Spleen (tissue), 11 donors: ENCODE results near the gene KIR2DL3. TPM values are rescaled to one million over a fixed set of nuclear protein-coding genes. Genes with fewer than 3 reads are reported as not detected.
"Not testable (repeated sequence)": the region's sequence is repeated elsewhere in the genome, so short reads cannot be mapped to it uniquely, and the experiment has no call there.

ENCODE experiments used
- DNase-seq: peaks from one replicate; pipeline ENCODE4 v3.0.0-alpha.2; 2020
- H3K27ac ChIP-seq, 8 donors: fragments of 200-600 bp; sonication (generic) in 7 of 8; 1 replicate in 4 of 8; 2 replicates in 4 of 8; pipeline versions ENCODE4 v1.5.0 to v1.8.0; 2016 to 2021; ENCODE audit warnings: inconsistent platforms in 4 of 8, mild to moderate bottlenecking in 4 of 8, moderate library complexity in 1 of 8
- H3K27me3 ChIP-seq, 7 donors: fragments of 200-600 bp; sonication (generic) in 6 of 7; replicated peaks in 1 of 7; 1 replicate in 4 of 7; 2 replicates in 3 of 7; pipeline versions ENCODE4 v1.5.0 to v1.8.0; 2016 to 2021; ENCODE audit warnings: inconsistent platforms in 3 of 7, mild to moderate bottlenecking in 1 of 7
- H3K36me3 ChIP-seq, 6 donors: fragments of 200-600 bp; sonication (generic) in 5 of 6; 1 replicate in 4 of 6; 2 replicates in 2 of 6; pipeline versions ENCODE4 v1.5.0 to v1.8.0; 2016 to 2021; ENCODE audit warnings: inconsistent platforms in 2 of 6
- H3K4me1 ChIP-seq, 6 donors: fragments of 200-600 bp; sonication (generic) in 5 of 6; 1 replicate in 3 of 6; 2 replicates in 3 of 6; pipeline versions ENCODE4 v1.5.0 to v1.8.0; 2016 to 2021; ENCODE audit warnings: inconsistent platforms in 3 of 6
- H3K4me3 ChIP-seq, 8 donors: fragments of 200-600 bp; sonication (generic) in 7 of 8; 1 replicate in 4 of 8; 2 replicates in 4 of 8; pipeline versions ENCODE4 v1.5.0 to v1.8.0; 2016 to 2021; ENCODE audit warnings: inconsistent platforms in 4 of 8, mild to moderate bottlenecking in 4 of 8, moderate library complexity in 2 of 8
- H3K9me3 ChIP-seq, 8 donors: fragments of 200-600 bp; sonication (generic) in 7 of 8; 1 replicate in 4 of 8; 2 replicates in 4 of 8; pipeline versions ENCODE4 v1.5.0 to v1.8.0; 2016 to 2021; ENCODE audit warnings: inconsistent platforms in 4 of 8
- POLR2A ChIP-seq, 3 donors: fragments of 450-650 bp; IDR thresholded peaks; one replicate each; pipeline ENCODE4 v1.5.1; 2017; ENCODE audit warnings: antibody characterized with exemption in 3 of 3, mild to moderate bottlenecking in 1 of 3
- POLR2AphosphoS5 ChIP-seq, 3 donors: sonication (generic); formaldehyde crosslinking; IDR thresholded peaks; one replicate each; pipeline ENCODE4 v1.5.1; 2017; ENCODE audit warnings: antibody characterized with exemption in 3 of 3
- WGBS, 5 donors: extraction: QIAGEN DNeasy Blood & Tissue Kit in 3 of 5; methylation state at CpG; one replicate each; pipeline versions ENCODE4 v1.1.5 to v1.1.7; 2013 to 2018; 5-methylcytosine and 5-hydroxymethylcytosine counted together
- intact Hi-C: fragments of 100-400 bp; cut with DNase I; formaldehyde crosslinking; loops from one replicate; pipeline ENCODE4 v1.15.0; 2023; ENCODE audit warnings: low total_unique reads
- polyA plus RNA-seq, 3 donors: library from polyadenylated mRNA; stranded (reverse); fragments of 200-250 nt; gene quantifications; one replicate each; pipeline ENCODE4 v1.2.1, GENCODE V29; 2013
- total RNA-seq, 7 donors: library from RNA; depleted of rRNA in 3 of 7; stranded (reverse); fragments of >200 nt in 3 of 7; fragmentation: NEBNext Ultra II Directional in 4 of 7; extraction: Animal tissue kit (Norgen Biotek cat#: 25700) in 4 of 7; gene quantifications; one replicate each; pipeline versions ENCODE4 v1.1.0 to v1.2.1, GENCODE V29; 2016 to 2021
- TF ChIP-seq, protein P1 (sequence below), 11 experiments: fragments of 200-600 bp in 7 of 11; fragments of 450-650 bp in 4 of 11; sonication (generic) in 4 of 11; IDR thresholded peaks in 8 of 11; conservative IDR thresholded peaks in 3 of 11; 1 replicate in 7 of 11; 2 replicates in 4 of 11; pipeline versions ENCODE4 v1.4.0 to v1.8.0; 2016 to 2021; ENCODE audit warnings: antibody characterized with exemption in 11 of 11, inconsistent platforms in 4 of 11, mild to moderate bottlenecking in 1 of 11
- donor health status: healthy with polysubstance abuse.
- donor health status: DM: no; HTN: no; CAD: no; lungs with moderate emphysema.
- donor health status: DM: no; HTN: no; CAD: no.
- donor health status: Bipolar disorder and iron deficiency.
- donor health status: healthy.
- donor health status: DM: no; HTN: no; CAD: no.
- donor health status: DM: yes; HTN: yes; CAD: no.

The KIR2DL3 gene
- total and polyA plus RNA-seq, 10 donors: 0.07 to 3.5 (median 1.1) TPM; not detected in 1

- intact Hi-C loops: no loop called here
- H3K4me3 ChIP-seq: no peak overlapping the region
- no peak for DNase-seq
- H3K4me1 ChIP-seq: peaks cover 0 to 23% (median 3%) of the 10 kb centered on the region in 6 donors
- no peaks in the 10 kb centered on the region for H3K9me3 ChIP-seq
- 87 to 100% (median 90%) methylated on average over 2 to 7 of the region's 7 CpGs for WGBS, 5 donors
- peaks cover 0 to 19% (median 0%) of the 10 kb centered on the region in 7 donors for H3K27me3 ChIP-seq
- no peak overlapping the region for H3K27ac ChIP-seq
- H3K36me3 ChIP-seq: no peaks in the 10 kb centered on the region
- no peak for TF ChIP-seq POLR2A (IDR thresholded peaks at IDR 0.05)
- TF ChIP-seq POLR2AphosphoS5 (IDR thresholded peaks at IDR 0.05): no peak
- TF ChIP-seq, protein P1, sequence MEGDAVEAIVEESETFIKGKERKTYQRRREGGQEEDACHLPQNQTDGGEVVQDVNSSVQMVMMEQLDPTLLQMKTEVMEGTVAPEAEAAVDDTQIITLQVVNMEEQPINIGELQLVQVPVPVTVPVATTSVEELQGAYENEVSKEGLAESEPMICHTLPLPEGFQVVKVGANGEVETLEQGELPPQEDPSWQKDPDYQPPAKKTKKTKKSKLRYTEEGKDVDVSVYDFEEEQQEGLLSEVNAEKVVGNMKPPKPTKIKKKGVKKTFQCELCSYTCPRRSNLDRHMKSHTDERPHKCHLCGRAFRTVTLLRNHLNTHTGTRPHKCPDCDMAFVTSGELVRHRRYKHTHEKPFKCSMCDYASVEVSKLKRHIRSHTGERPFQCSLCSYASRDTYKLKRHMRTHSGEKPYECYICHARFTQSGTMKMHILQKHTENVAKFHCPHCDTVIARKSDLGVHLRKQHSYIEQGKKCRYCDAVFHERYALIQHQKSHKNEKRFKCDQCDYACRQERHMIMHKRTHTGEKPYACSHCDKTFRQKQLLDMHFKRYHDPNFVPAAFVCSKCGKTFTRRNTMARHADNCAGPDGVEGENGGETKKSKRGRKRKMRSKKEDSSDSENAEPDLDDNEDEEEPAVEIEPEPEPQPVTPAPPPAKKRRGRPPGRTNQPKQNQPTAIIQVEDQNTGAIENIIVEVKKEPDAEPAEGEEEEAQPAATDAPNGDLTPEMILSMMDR (IDR thresholded peaks at IDR 0.05 in 8 of 11, conservative IDR thresholded peaks at IDR 0.05 in 3 of 11): no peak
Observed at GRCh38 chr19:54708781-54709180, 29.5 kb upstream of the KIR2DL3 start.

DNA sequence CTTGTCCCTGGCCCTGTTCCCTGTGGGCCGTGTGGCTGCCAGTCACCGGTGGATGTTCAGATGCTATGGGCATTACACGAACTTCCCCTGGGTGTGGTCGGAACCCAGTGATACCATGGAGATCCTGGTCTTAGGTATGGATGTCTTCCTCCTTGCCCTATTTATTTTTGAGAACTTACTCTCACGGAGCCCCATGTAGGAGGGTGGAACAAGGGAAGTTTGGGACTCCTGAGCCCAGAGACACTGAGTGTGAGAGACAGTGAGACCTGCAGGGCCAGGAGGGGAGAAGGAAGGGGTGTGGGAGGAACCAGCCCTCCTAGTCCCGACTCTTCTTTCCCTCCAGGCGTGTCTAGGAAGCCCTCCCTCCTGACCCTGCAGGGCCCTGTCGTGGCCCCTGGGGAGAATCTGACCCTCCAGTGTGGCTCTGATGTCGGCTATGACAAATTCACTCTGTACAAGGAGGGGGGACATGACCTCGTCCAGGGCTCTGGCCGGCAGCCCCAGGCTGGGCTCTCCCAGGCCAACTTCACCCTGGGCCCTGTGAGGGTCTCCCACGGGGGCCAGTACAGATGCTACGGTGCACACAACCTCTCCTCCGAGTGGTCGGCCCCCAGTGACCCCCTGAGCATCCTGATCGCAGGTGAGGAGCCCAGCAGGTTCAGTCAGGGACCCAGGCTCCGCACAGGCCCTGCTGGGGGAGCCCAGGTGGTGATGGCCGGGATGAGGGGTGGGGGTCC is 28.9 kb upstream of the KIR2DL3 start:
- 67 to 78% (median 77%) methylated on average over 15 to 18 of the region's 18 CpGs for WGBS, 5 donors
- intact Hi-C loops: no loop called here
- H3K27ac ChIP-seq: no peak overlapping the region
- H3K4me1 ChIP-seq: peaks cover 0 to 23% (median 3%) of the 10 kb centered on the region in 6 donors
- no peak for DNase-seq
- H3K4me3 ChIP-seq: no peak overlapping the region
- TF ChIP-seq, protein P1 (IDR thresholded peaks at IDR 0.05 in 8 of 11, conservative IDR thresholded peaks at IDR 0.05 in 3 of 11): no peak
- no peak for TF ChIP-seq POLR2AphosphoS5 (IDR thresholded peaks at IDR 0.05)
- TF ChIP-seq POLR2A (IDR thresholded peaks at IDR 0.05): no peak
- H3K27me3 ChIP-seq: peaks cover 0 to 19% (median 0%) of the 10 kb centered on the region in 7 donors
- H3K9me3 ChIP-seq: no peaks in the 10 kb centered on the region
- no peaks in the 10 kb centered on the region for H3K36me3 ChIP-seq

DNA sequence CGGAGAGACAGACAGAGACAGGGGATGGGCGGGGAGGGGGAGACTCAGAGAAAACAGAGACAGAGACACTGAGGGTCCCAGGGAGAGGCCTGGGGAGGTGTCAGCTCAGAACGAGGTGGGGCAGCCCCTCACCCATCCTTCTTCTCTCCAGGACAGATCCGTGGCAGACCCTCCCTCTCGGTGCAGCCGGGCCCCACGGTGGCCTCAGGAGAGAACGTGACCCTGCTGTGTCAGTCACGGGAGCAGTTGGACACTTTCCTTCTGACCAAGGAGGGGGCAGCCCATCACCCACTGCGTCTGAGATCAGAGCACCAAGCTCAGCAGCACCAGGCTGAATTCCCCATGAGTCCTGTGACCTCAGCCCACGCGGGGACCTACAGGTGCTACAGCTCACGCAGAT is 28.4 kb upstream of the KIR2DL3 start:
- H3K9me3 ChIP-seq, intact Hi-C loops, H3K36me3 ChIP-seq, DNase-seq, H3K27ac ChIP-seq, H3K4me3 ChIP-seq: not testable (repeated sequence)
- peaks cover 0 to 23% (median 3%) of the 10 kb centered on the region in 6 donors for H3K4me1 ChIP-seq
- peaks cover 0 to 19% (median 0%) of the 10 kb centered on the region in 7 donors for H3K27me3 ChIP-seq
- 60 to 85% (median 70%) methylated on average over 5 to 11 of the region's 13 CpGs for WGBS, 5 donors

DNA sequence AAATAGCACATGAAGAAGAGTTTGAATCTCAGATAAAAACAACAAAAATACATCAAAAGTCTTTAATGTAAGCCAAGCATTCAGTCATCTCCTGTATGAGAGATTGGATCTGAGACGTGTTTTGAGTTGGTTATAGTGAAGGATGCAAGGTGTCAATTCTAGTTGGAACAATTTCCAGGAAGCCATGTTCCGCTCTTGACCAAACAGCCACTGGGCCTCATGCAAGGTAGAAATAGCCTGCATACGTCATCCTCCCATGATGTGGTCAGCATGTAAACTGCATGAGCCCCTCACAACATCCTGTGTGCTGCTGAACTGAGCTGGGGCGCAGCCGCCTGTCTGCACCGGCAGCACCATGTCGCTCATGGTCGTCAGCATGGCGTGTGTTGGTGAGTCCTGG is 14.2 kb upstream of the KIR2DL3 start, which contains the start of gene KIR3DL3:
KIR3DL3 (plus strand) TSS at position 301 of the 400 bp plus-strand sequence; CDS start at position 356, 55 bp downstream.
- no peak within 1 kb of the TSS for H3K4me3 ChIP-seq
- H3K27me3 ChIP-seq: peaks cover 0 to 18% (median 0%) of the 10 kb centered on the region in 7 donors
- H3K27ac ChIP-seq: no peak within 1 kb of the TSS
- no peaks in the 10 kb centered on the region for H3K36me3 ChIP-seq
- peaks cover 5 to 47% (median 37%) of the 10 kb centered on the region in 8 donors for H3K9me3 ChIP-seq
- TF ChIP-seq POLR2AphosphoS5 (IDR thresholded peaks at IDR 0.05): no peak
- TF ChIP-seq POLR2A (IDR thresholded peaks at IDR 0.05): no peak
- TF ChIP-seq, protein P1 (IDR thresholded peaks at IDR 0.05 in 8 of 11, conservative IDR thresholded peaks at IDR 0.05 in 3 of 11): no peak
- H3K4me1 ChIP-seq: no peaks in the 10 kb centered on the region
- no peak for DNase-seq
- WGBS, 5 donors: 83 to 92% (median 88%) methylated on average over 9 of the region's 9 CpGs
- intact Hi-C loops: no loop called here
